Stimulated activated CD4-positive, alpha-beta T cell treated with anti-CD3 and anti-CD28 coated beads, Interleukin-15, amount 100 ng/mL, for 1 hour (primary cell): ENCODE measurements around the gene FCGR1A.
"Not testable (repeated sequence)": the region's sequence is repeated elsewhere in the genome, so short reads cannot be mapped to it uniquely, and the experiment has no call there.

ENCODE experiments used
- DNase-seq, 2 donors: peaks; one replicate each; pipeline ENCODE4 v3.0.0-alpha.2; 2020; ENCODE audit warnings: low read depth in 1 of 2, low spot score in 1 of 2

FCGR1A gene

DNA sequence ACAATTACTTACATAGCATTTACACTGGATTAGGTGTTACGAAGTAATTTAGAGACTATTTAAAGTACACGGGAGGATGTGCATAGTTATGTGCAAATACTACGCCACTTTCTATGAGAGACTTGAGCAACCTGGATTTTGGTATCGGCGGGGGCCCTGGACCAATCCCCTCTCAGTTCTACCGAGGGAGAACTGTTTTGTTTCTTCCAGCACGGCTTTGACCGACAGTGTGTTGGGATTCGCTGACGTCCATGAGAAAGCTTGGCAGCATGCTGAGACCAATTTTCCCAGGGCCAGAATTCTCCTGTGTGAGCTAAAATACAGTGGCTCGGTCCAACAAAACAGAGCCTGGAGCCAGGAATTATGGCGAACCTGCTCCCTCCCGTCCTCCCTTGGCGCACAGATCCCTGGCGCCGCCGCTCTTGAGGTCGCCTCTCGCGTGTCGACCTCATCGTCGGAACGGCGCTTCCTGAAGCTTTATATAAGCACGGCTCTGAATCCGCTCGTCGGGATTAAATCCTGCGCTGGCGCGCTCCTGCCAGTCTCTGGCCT lies 49.3 kb downstream of the FCGR1A start:
- not testable (repeated sequence) for DNase-seq

DNA sequence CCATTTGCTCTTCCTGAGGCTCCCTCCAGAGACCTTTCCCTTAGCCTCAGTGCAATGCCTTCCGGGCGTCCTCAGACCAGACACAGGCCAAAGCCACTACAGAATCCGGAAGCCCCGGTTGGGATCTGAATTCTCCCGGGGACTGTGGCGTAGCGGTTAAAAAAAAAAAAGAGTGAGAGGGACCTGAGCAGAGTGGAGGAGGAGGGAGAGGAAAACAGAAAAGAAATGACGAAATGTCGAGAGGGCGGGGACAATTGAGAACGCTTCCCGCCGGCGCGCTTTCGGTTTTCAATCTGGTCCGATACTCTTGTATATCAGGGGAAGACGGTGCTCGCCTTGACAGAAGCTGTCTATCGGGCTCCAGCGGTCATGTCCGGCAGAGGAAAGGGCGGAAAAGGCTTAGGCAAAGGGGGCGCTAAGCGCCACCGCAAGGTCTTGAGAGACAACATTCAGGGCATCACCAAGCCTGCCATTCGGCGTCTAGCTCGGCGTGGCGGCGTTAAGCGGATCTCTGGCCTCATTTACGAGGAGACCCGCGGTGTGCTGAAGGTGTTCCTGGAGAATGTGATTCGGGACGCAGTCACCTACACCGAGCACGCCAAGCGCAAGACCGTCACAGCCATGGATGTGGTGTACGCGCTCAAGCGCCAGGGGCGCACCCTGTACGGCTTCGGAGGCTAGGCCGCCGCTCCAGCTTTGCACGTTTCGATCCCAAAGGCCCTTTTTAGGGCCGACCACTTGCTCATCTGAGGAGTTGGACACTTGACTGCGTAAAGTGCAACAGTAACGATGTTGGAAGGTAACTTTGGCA lies 50.0 kb downstream of the FCGR1A start:
- DNase-seq = not testable (repeated sequence)

GRCh38 chr1:149833144-149833543 lies 50.6 kb downstream of the FCGR1A start:
- not testable (repeated sequence) for DNase-seq

GRCh38 chr1:149841149-149841548 lies 58.7 kb downstream of the FCGR1A start:
- not testable (repeated sequence) for DNase-seq
